SK-N-SH treated with all-trans-retinoic acid at 6 μM for 48 hours (cell line): Measurements from ENCODE around the gene HIVEP2.

Experiments
- ARNTL ChIP-seq: fragments of 450-650 bp; formaldehyde crosslinking; IDR thresholded peaks from 2 replicates; pipeline ENCODE4 v1.5.0; 2020; ENCODE audit warnings: low read depth, mild to moderate bottlenecking, moderate library complexity, borderline replicate concordance
- BACH2 ChIP-seq: fragments of 250-450 bp; sonication (Bioruptor Pico); IDR thresholded peaks from 2 replicates; pipeline ENCODE4 v1.9.0; 2021; ENCODE audit warnings: mild to moderate bottlenecking, borderline replicate concordance
- CREB5 ChIP-seq: fragments of 250-450 bp; sonication (Bioruptor Pico); IDR thresholded peaks from 2 replicates; pipeline ENCODE4 v1.5.1; 2020; ENCODE audit warnings: low read depth, mild to moderate bottlenecking, moderate library complexity
- OSR1 ChIP-seq: fragments of 250-450 bp; sonication (Bioruptor Pico); IDR thresholded peaks from 2 replicates; pipeline ENCODE4 v1.8.0; 2022; ENCODE audit warnings: moderate library complexity, mild to moderate bottlenecking, inconsistent platforms
- PATZ1 ChIP-seq: fragments of 250-450 bp; sonication (Bioruptor Pico); IDR thresholded peaks from 2 replicates; pipeline ENCODE4 v1.8.0; 2020; ENCODE audit warnings: mild to moderate bottlenecking, moderate library complexity, borderline replicate concordance
- RARB ChIP-seq: fragments of 250-450 bp; sonication (Bioruptor Pico); IDR thresholded peaks from 2 replicates; pipeline ENCODE4 v1.8.0; 2021; ENCODE audit warnings: mild to moderate bottlenecking, moderate library complexity
- TCF4 ChIP-seq: fragments of 250-450 bp; sonication (Bioruptor Pico); IDR thresholded peaks from 2 replicates; pipeline ENCODE4 v1.8.0; 2021; ENCODE audit warnings: mild to moderate bottlenecking, moderate library complexity, borderline replicate concordance
- ZC3H10 ChIP-seq: fragments of 250-450 bp; sonication (Bioruptor Pico); IDR thresholded peaks from 2 replicates; pipeline ENCODE4 v1.5.1; 2021; ENCODE audit warnings: mild to moderate bottlenecking, moderate library complexity
- ZFP3 ChIP-seq: fragments of 250-450 bp; sonication (Bioruptor Pico); IDR thresholded peaks from 2 replicates; pipeline ENCODE4 v1.5.0; 2020; ENCODE audit warnings: mild to moderate bottlenecking, moderate library complexity
- ZFP30 ChIP-seq: fragments of 450-650 bp; formaldehyde crosslinking; IDR thresholded peaks from 2 replicates; pipeline ENCODE4 v1.5.0; 2022; ENCODE audit warnings: mild to moderate bottlenecking, moderate library complexity
- ZNF70 ChIP-seq: fragments of 450-650 bp; formaldehyde crosslinking; IDR thresholded peaks from 2 replicates; pipeline ENCODE4 v1.5.0; 2020; ENCODE audit warnings: mild to moderate bottlenecking, moderate library complexity
- ZNF8 ChIP-seq: fragments of 450-650 bp; formaldehyde crosslinking; IDR thresholded peaks from 2 replicates; pipeline ENCODE4 v1.5.0; 2020; ENCODE audit warnings: mild to moderate bottlenecking, moderate library complexity

DNA sequence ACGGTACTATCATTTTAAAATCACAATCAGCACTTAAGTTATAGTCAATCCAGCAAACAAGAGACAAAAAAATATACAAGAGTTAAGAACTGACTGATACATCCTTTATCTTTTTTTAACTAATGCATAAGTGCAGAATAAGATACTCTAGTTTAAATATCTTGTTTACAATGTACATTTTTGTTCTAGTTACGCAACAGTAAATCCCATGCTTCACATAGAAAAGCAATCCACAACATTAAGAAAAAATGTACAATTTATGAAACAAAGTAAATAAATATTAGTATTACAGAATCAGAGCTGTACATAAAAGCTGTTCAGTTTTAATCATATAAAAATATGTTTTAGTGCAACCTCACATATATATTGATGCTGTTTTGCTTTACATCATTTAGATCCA lies 192.6 kb downstream of the HIVEP2 start:
- TF ChIP-seq ARNTL (CRISPR knock-in tag): no peak
- no peak for TF ChIP-seq ZFP30 (CRISPR knock-in tag)
- TF ChIP-seq CREB5 (CRISPR knock-in tag): no peak
- TF ChIP-seq BACH2 (CRISPR knock-in tag): no peak
- no peak for TF ChIP-seq OSR1 (CRISPR knock-in tag)
- TF ChIP-seq PATZ1 (CRISPR knock-in tag): no peak
- no peak for TF ChIP-seq RARB (CRISPR knock-in tag)
- TF ChIP-seq ZNF70 (CRISPR knock-in tag): no peak
- no peak for TF ChIP-seq ZFP3 (CRISPR knock-in tag)
- no peak for TF ChIP-seq TCF4 (CRISPR knock-in tag)
- TF ChIP-seq ZC3H10 (CRISPR knock-in tag): no peak
- TF ChIP-seq ZNF8: no peak
